Smooth muscle cell (in vitro differentiated cells): ENCODE data around the gene C2orf72. TPM values are rescaled to one million over a fixed set of nuclear protein-coding genes. Genes with fewer than 3 reads are reported as not detected.

Experiments used
- DNase-seq: peaks from one replicate; lab custom pipeline; 2025; ENCODE audit not compliant: unreplicated experiment; lab: John Stamatoyannopoulos, UW
- H2AFZ ChIP-seq: fragments of 200-600 bp; sonication (generic); 2 replicates; pipeline ENCODE4 v1.6.0; 2016; ENCODE audit warnings: antibody characterized with exemption, low read depth, mild to moderate bottlenecking
- H3F3A ChIP-seq: fragments of 200-600 bp; sonication (generic); 2 replicates; pipeline ENCODE4 v1.6.0; 2017; ENCODE audit warnings: antibody characterized with exemption, low read depth
- H3K27ac ChIP-seq: fragments of 200-600 bp; sonication (generic); 2 replicates; pipeline ENCODE4 v1.5.1; 2016; ENCODE audit warnings: low read depth, mild to moderate bottlenecking
- H3K27me3 ChIP-seq: fragments of 200-600 bp; sonication (generic); 2 replicates; pipeline ENCODE4 v1.6.1; 2016; ENCODE audit warnings: low read depth, mild to moderate bottlenecking
- H3K36me3 ChIP-seq: fragments of 200-600 bp; sonication (generic); 2 replicates; pipeline ENCODE4 v1.5.1; 2016; ENCODE audit warnings: low read depth
- H3K4me1 ChIP-seq: fragments of 200-600 bp; sonication (generic); 2 replicates; pipeline ENCODE4 v1.5.1; 2016; ENCODE audit warnings: low read depth
- H3K4me2 ChIP-seq: fragments of 200-600 bp; sonication (generic); 2 replicates; pipeline ENCODE4 v1.6.0; 2016; ENCODE audit warnings: mild to moderate bottlenecking
- H3K4me3 ChIP-seq: fragments of 200-600 bp; sonication (generic); 2 replicates; pipeline ENCODE4 v1.5.1; 2016; ENCODE audit warnings: mild to moderate bottlenecking
- H3K79me2 ChIP-seq: fragments of 200-600 bp; sonication (generic); 2 replicates; pipeline ENCODE4 v1.6.0; 2016; ENCODE audit warnings: low read depth, mild to moderate bottlenecking
- H3K9ac ChIP-seq: fragments of 200-600 bp; sonication (generic); 2 replicates; pipeline ENCODE4 v1.6.0; 2016; ENCODE audit warnings: low read depth
- H3K9me3 ChIP-seq: fragments of 200-600 bp; sonication (generic); replicated peaks from 2 replicates; pipeline ENCODE4 v1.5.1; 2016; ENCODE audit warnings: low read depth
- H4K20me1 ChIP-seq: fragments of 200-600 bp; sonication (generic); 2 replicates; pipeline ENCODE4 v1.6.0; 2016; ENCODE audit warnings: low read depth
- CTCF ChIP-seq: fragments of 200-600 bp; sonication (generic); IDR thresholded peaks from 2 replicates; pipeline ENCODE4 v1.5.1; 2017; ENCODE audit warnings: borderline replicate concordance, mild to moderate bottlenecking, antibody characterized with exemption; ENCODE audit not compliant: insufficient read depth, poor library complexity, severe bottlenecking
- WGBS: methylation state at CpG from one replicate; pipeline ENCODE4 v1.1.7; 2016; ENCODE audit warnings: low lambda C conversion rate; 5-methylcytosine and 5-hydroxymethylcytosine counted together
- polyA plus RNA-seq: library from polyadenylated mRNA; unstranded; fragments of >200 nt; fragmentation: Nextera tagmentation; extraction: Ambion mirVana; gene quantifications from 2 replicates; pipeline ENCODE4 v1.2.1, GENCODE V29; 2016
- total RNA-seq: library from RNA; depleted of rRNA; stranded (reverse); fragments of >200 nt; gene quantifications from 2 replicates; pipeline ENCODE4 v1.2.3, GENCODE V29; 2014

The C2orf72 gene
- total and polyA plus RNA-seq, 2 experiments from 2014 or later = 0.48 to 1.2 TPM

GRCh38 chr2:231068525-231069222, 31.4 kb downstream of the C2orf72 start:
- Histone ChIP-seq H3F3A (peaks cover 19% of the 10 kb centered on the region), H4K20me1 (peaks cover 44% of the 10 kb centered on the region), H3K9me3 (no peaks in the 10 kb centered on the region), H3K27me3 (no peaks in the 10 kb centered on the region), H3K27ac (peak overlapping the region; percentile 90), H2AFZ (no peak overlapping the region), H3K4me2 (peak overlapping the region; percentile 57), H3K36me3 (peaks cover 45% of the 10 kb centered on the region), H3K4me3 (no peak overlapping the region), H3K4me1 (no peaks in the 10 kb centered on the region), H3K9ac (no peak overlapping the region), H3K79me2 (peaks cover 9% of the 10 kb centered on the region)
- WGBS = 56% methylated on average over 5 of the region's 5 CpGs
- no peak for TF ChIP-seq CTCF
- DNase-seq = no peak

GRCh38 chr2:231069379-231070054, 32.2 kb downstream of the C2orf72 start:
- DNase-seq = no peak
- H3K27ac ChIP-seq = peak overlapping the region; percentile 90
- peaks cover 19% of the 10 kb centered on the region for H3F3A ChIP-seq
- H3K9ac ChIP-seq = no peak overlapping the region
- H3K9me3 ChIP-seq = no peaks in the 10 kb centered on the region
- H3K27me3 ChIP-seq = no peaks in the 10 kb centered on the region
- peak overlapping the region; percentile 57 for H3K4me2 ChIP-seq
- peaks cover 11% of the 10 kb centered on the region for H3K79me2 ChIP-seq
- H3K36me3 ChIP-seq = peaks cover 42% of the 10 kb centered on the region
- 100% methylated on average over 1 of the region's 1 CpG for WGBS
- no peaks in the 10 kb centered on the region for H3K4me1 ChIP-seq
- H2AFZ ChIP-seq = no peak overlapping the region
- no peak overlapping the region for H3K4me3 ChIP-seq
- TF ChIP-seq CTCF = no peak
- H4K20me1 ChIP-seq = peaks cover 37% of the 10 kb centered on the region

- no peak for TF ChIP-seq CTCF
- H2AFZ ChIP-seq = no peak overlapping the region
- H3K4me1 ChIP-seq = no peaks in the 10 kb centered on the region
- H3F3A ChIP-seq = no peaks in the 10 kb centered on the region
- H3K9me3 ChIP-seq = no peaks in the 10 kb centered on the region
- H3K4me2 ChIP-seq = no peak overlapping the region
- peaks cover 61% of the 10 kb centered on the region for H3K36me3 ChIP-seq
- H3K27ac ChIP-seq = no peak overlapping the region
- H3K4me3 ChIP-seq = no peak overlapping the region
- no peak overlapping the region for H3K9ac ChIP-seq
- no peak for DNase-seq
- WGBS = 97% methylated on average over 1 of the region's 1 CpG
- H3K79me2 ChIP-seq = no peaks in the 10 kb centered on the region
- no peaks in the 10 kb centered on the region for H4K20me1 ChIP-seq
- no peaks in the 10 kb centered on the region for H3K27me3 ChIP-seq
These were observed 47.2 kb downstream of the C2orf72 start for GRCh38 chr2:231084565-231084964.

GRCh38 chr2:231088754-231089153, 51.4 kb downstream of the C2orf72 start:
- Histone ChIP-seq H3F3A (no peaks in the 10 kb centered on the region), H3K4me2 (no peak overlapping the region), H3K27me3 (no peaks in the 10 kb centered on the region), H3K9me3 (no peaks in the 10 kb centered on the region), H3K9ac (no peak overlapping the region), H2AFZ (no peak overlapping the region), H3K27ac (no peak overlapping the region), H3K79me2 (no peaks in the 10 kb centered on the region), H3K4me3 (no peak overlapping the region), H3K36me3 (peaks cover 27% of the 10 kb centered on the region), H4K20me1 (peaks cover 21% of the 10 kb centered on the region), H3K4me1 (no peaks in the 10 kb centered on the region)
- WGBS = 42% methylated on average over 4 of the region's 4 CpGs
- no peak for DNase-seq
- no peak for TF ChIP-seq CTCF
